Activated effector memory CD4-positive, alpha-beta T cell treated with Interleukin-2 at 50 U/mL for 16 hours (primary cell): ENCODE data around the gene KCNK5.

Source experiments
- DNase-seq: peaks from one replicate; pipeline ENCODE4 v3.0.0-alpha.2; 2020

Gene KCNK5

DNA sequence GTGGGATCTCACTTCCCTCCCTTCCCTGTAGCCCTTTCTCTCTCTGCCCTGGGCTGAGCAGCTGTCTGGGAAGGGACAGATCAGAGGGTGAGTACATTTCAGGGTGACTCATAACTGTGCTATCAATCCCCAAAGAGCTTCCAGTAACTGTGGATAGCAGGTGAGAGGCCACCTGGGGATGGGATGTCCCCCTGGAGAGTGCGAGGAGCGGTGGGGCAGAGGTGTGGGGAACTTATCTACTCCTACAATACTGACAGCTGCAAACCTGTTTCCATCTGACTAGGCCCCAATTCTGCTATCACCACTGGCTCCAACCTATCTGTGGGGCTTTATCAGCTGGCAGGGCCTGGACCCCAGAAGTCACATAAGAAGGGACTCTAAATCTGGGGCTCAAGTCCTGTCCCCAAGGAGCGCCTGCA lies 32.6 kb downstream of the KCNK5 start:
- no peak for DNase-seq

DNA sequence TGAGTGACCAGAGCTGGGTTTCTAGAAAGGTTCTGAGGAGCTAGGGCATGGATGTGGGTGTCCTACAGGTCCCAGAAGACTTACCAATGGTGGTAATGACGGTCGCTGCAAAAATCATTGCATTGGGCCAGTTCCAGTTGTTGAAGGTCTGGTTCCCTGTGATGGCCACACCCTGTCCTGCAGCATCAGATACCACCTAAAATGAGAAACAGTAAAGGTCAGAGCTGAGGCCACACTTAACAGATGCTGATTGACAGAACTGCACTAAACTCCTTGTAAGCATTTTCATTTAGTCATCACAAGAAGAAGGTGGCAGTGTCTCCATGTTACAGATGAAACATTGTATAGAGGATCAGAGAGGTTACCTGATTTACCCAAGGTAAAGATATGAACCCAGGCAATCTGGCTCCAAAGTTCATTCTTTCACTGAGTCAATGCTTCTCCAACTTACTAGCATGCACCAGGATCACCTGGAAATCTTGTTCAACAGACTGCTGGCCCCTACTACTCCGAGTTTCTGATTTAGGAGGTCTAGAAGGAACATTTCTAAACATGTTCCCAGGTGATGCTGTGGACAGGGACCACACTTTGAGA lies 33.4 kb downstream of the KCNK5 start:
- no peak for DNase-seq

DNA sequence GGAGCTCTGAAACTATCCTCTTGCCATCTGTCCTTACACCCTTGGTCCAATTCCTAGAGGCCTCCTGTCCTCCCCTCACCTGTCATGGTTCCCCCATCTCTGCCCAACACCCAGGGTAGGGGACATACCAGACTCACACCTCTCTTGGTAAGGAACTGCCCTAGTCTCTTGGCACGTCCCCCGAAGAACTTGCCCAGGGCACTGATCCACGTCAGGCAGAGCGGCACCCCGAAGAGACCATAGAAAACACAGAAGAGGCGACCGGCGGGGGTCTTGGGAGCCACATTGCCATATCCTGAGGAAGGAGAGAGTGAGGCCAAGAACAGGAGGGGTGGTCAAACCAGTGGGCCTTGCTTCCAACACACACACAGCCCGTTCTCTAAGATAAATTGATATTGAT lies 34.8 kb downstream of the KCNK5 start:
- DNase-seq: no peak

DNA sequence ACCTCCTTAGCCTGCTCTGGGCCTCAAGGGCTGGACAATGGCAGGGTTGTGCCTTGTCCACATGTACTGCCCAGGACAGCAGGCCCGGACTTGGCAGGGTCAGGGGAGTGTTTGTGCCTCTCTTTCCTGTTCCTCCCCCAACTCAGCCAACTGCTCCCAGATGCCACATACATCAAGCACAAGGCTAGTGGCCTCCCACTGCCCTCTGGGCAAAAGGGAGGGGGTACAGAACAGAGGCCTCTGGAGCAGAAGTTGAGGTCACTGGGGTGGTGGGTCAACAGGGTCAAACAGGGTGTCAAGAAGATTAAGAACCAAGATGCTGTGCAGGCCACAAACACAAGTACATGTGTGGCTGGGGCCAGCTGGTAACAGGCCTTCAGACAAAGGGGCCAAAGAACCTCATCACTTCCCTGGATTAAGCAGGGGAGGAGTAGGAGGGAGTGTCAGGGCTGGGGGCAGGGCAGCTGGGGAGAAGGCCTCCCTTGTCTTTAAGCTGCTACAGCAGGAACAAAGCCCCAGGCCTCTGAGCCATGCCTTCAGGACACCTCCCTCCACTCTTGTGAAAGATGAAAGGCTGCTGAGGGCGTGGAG lies 36.0 kb downstream of the KCNK5 start:
- no peak for DNase-seq

DNA sequence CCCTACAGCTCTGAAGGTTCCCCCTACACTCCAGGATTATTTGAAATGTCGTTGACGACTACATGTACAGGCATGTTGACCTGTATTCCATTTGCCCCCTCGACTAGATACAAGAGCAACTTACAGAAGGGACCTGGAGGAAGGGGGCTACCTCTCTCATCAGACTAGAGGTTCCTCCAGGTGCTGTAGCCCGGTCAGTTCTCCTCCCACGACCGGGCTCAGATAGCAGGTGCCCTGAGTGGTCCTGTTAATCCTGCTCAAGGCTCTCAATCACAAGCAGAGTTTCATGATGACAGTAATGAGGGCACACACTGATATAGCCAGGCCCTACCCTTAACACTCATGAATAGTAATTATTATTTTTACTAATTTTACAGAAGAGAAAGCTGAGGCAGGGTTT lies 36.5 kb downstream of the KCNK5 start:
- no peak for DNase-seq

DNA sequence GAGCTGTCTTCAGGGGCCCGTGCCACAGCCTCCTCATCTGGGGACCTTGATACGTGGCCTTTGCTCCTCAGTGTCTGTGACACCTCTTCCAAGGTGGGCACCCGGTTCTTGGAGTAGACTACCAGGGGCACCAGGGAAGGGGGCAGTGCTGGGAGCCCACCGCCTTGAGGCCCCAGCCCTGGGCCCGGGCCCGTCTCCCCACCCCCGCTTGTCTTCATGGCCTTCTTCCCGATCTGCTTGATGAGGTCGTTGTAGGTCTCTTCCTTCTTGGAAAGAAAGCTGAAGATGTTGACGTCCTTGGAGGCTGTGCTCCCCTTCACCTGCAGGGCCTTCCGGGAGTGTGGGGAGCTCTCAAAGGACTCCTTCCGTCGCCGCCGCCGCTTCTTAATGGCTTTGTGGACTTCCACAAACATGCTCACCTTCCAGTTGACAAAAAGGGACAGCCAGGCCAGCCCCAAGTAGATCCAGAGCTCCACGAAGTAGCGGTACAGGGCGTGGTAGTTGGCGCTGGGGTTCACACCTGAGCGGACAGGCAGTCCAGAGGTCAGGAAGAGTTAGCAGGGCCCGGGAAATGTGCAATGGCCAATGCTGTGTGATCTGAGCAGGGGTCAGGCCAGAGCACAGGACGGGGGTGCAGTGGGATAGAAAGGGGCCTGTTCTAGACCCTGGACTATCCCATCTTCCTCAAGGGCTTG lies 37.9 kb downstream of the KCNK5 start:
- DNase-seq: no peak

DNA sequence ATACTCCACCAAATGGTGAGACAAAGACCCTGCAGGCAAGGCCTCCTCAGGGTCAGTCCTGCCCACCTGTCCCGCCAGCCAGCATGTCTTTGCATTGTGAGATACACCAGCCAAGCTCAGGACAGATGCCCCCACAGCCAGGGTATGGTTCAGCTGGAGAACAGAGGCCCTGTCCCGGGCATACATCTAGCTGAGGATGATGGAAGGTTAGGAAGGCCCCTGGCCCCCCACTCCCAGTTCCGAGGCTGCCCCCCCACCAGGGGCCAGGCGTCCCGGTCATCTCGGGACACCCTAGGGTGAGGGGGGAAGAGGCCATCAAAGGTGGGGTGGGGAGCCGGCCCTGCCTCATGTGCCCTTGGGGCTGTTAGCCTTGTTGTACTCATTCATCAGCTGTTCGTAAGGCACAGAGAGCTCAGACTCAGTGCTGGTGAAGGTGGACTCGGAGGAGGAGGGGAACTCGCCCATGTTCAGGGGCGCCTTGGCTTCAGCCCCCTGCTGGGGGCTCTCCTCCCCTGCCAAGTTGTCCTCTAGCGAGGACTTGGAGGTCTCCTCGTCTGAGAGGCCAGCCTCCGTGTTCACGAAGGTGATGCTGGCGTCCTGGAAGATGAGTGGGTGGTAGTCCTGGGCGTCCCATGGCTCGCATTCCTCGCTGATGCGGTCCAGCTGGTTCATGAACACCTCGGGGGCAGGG lies 38.6 kb downstream of the KCNK5 start:
- DNase-seq: no peak

DNA sequence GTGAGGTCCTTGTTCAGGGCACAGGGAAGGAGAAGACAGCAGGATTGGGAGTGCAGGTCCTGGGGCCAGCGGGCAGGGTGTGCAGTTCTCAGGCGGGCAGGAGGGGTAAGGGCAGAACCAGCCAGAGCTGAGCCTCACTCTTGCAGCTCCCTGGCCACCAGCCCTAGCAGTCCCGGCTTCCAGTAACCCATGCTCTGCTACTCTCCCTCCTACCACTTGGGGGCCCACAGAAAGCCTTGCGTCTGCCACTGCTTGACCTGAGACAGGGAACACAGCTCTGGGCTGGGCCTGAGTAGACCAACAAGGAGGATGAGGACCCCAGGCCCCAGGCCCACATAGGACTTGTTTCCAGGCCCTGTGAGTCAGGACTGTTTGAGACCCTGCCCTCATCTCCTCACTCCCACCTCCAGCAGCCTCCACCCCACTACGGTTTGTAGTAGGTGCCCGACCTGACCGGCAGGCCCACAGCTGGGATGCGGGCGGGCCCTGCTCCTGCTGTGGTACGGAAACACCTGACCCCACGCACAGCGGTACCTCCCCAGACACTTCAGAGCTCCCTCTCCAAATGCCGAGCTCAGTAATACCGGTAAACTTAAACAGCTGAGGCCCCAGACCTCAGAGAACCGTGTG lies 39.2 kb downstream of the KCNK5 start:
- no peak for DNase-seq

DNA sequence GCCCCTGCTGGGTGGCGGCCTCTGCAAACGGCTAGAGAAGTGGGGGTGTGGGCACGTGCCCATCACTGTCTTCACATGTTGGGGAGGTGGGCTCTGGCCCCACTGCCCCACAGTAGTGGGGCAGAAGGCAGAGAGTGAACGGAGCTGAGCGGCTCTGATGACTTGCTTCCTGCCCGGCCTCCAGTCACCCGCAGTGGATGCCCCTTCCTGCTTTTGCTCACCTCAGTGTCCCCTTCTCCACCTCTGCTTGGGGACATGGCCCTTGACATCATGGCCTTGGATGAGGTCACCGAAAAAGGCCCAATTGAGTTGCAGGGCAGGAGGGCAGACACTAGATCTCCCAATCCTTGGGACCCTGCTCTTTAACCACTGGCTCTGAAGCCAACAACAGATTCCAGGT lies 40.1 kb downstream of the KCNK5 start:
- no peak for DNase-seq

DNA sequence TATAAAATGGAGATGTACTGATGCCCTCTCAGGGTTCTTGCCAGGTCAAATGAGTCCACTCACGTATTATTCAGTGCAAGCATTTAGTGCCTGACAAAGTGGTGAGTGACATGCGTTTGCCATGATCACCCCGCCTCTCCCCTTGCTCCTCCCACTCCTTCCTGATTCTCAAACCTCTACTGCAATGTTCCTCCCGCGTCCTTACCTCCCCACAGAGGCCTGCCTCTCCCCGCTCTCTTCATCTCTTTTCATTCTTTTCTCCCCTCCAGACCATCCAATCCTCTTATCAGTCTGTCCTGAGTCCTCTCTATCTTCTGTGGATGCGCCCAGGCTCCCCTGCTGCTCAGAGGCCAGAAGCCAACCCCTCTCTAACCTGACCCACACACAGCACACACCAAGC lies 40.7 kb downstream of the KCNK5 start:
- DNase-seq: no peak

DNA sequence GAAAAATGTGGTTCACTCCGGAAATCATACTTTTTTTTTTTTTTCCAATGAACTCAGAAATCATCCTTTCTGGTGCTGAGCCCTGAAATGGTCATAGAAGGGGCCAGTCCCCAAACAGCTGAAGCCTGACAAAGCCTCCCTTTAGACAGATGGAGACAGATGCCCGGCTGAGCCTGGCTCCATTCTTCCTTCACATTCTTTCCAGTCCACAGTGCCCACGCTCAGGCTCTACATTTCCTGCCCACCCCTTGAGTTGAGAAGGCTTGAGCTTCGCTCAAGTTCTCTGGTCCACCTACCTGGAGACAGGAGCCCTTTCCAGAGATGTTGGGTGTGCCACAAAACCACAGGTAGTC lies 41.2 kb downstream of the KCNK5 start:
- DNase-seq: no peak

DNA sequence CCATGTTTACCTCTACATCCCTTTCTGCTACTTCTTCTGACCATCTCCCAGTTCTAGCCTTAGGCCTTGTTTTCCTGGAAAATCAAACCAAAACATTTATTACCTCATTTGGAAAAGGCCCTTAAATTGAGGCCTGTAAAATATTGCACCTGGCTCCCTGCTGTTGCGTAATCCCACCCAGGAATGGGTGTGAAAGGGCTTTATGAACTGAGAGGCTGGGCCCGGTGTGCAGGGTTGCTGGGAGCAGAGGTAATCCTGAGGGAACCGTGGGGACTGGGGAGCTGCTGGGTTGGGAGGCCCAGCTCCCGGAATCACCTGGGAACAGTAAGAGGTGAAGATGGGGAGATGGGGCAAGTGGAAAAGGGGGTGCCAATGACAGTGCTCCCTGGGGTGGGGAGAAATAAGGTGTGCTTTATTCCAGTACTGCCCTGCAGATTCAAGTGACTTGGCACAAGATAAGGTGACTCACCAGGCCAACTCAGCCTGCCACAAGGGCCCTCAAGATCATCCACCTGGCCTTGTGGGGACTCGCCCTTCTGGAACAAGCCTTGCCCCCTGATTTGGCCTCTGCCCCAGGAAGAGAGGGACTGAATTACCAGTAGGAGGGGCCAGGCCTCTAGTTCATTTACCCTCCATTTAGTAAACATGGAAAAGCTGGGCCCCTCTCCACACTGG lies 44.2 kb downstream of the KCNK5 start:
- DNase-seq: no peak

DNA sequence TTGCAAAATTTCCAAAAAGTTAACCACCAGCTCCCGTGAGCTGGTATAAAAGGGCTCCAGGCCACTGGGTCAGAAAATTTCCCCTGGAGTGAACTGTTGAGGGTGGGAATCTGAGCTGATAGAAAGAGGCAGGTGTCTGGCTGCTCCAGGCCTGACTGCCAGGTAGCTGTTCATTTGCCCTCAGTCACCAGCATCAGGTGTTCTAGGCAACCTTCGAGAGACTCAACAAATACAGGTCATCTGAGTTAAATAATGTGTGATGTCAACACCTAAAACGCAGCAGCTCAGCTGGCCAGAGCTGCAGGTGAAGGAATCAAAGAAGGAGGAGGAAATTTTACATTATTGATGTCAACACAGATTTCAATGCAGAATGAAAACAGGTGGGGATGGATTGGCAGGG lies 46.7 kb downstream of the KCNK5 start:
- DNase-seq: no peak

DNA sequence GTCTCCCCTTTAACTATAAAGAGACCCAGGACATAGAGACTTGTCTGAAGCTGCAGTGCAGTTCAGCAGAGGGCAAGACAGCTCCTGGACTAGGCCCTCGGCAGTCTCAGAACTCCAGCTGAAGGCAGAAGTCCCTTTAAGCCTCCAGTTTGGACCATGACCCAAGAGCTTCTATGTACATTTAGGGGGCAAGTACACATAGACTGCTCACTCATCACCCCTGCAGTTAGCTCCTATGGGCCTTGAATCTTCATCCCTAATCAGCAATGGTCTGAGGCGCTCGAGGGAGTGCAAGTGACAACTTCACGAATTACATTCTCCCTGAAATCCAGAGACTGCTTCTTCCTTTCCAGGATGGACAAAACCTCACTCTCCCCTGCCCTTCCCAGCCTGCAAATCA lies 47.4 kb downstream of the KCNK5 start:
- no peak for DNase-seq

DNA sequence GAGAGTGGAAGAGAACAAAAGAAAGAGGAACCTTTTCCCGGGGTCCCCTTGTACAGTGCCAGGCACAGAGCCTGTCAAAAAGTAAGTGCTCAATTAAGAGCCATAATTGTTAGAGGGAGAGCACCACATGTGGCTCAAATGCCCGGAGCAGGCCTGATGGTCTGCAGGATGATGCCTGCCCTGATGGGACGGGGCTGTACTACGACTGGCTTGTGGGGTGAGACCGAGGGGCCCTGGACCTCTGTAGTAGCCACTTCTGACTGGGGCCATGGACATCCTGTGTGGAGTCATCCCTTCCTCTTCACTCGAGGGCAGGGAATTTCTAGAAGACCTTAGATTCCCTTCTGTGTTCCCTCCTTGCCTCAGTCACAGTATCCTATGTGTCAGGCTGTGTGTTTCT lies 47.9 kb downstream of the KCNK5 start:
- no peak for DNase-seq

DNA sequence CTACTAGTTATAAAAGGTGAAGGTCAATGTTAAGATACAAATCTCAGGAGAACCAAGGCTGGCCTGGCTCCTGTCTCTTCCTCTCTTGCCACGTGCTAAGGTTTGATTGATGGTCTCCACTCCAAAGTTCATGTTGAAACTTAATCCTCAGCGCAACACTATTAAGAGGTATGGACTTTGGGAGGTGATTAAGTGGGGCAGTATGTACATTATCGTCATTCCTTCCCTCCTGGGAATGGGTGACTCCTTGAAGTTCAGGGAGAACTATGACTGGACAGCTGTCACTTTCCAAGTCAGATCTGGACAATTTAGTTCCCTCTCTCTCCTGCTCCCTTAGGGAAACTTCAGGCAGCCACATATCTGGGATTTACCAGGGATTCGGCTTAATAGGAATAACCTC lies 50.5 kb downstream of the KCNK5 start:
- no peak for DNase-seq

DNA sequence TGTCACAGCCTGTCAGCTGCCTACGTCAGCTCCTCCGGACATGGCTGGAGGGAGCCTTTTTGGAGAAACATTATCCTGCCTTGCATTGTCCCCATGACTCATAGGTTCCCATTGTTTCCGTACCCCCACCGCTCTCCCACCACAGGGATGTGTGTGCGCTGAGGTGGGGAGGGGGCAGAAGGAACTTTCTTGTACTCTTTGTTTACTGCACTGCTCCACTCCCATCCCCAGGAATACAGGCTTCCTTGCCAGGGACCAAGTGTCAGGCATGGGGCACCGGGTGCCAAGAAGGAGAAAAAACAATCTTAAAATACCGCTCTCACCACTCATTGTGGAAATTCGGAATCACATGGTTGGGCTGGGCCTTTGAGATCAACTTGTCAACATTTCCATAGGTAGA lies 51.0 kb downstream of the KCNK5 start:
- DNase-seq: no peak

DNA sequence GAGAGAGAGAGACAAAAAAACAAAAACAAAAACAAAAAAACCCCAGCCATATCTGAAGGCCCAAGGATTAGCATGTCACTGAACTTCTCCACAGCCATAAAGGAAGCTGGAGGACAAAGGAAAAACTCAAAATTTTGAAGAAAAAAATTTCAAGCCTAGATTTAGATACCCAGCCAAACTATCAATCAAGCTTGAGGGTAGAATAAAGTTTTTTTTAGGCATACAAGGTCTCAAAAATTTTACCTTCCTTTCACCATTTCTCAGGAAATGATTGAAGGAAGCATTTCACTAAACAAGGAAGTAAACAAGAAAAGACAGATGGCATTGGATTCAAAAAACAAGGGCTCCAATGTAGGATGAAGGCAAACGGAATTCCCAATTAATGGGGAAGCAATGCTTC lies 52.1 kb downstream of the KCNK5 start:
- DNase-seq: no peak

DNA sequence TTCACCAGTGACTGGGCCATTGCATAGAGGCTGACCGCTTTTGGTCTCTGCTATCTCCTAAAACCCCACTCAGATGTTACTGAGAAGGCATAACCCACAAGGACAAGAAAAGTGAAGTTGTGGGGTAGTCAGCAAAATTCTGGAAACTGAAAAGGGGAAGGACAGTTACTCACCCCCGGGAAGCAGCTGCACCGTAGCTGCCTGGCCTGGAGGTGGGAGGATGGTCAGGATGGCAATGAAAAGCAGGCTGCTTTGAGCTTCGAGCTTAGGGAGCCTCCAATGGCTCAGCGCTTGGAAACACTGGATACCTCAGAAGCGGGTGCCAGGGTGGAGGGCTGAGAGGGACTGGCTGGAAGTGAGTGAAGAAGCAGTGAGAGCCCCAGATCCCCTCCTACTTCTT lies 56.0 kb downstream of the KCNK5 start:
- no peak for DNase-seq

DNA sequence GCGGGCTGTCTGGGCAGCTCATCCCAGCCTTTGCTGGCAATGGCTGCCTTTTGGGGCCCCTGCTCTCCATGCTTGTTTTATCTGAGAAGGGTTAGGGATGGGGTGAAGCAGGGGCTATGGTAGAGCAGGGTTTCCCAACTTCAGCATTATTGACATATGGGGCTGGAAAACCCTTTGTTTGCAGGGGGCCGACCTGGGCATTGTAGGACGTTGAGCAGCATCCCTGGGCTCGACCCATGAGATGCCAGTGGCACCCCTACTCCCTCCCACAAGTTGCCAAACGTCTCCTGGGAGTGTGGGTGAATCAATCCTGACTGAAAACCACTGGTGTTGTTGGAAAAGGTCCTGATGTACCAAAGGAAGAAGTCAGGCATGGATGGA lies 56.9 kb downstream of the KCNK5 start:
- DNase-seq: no peak

DNA sequence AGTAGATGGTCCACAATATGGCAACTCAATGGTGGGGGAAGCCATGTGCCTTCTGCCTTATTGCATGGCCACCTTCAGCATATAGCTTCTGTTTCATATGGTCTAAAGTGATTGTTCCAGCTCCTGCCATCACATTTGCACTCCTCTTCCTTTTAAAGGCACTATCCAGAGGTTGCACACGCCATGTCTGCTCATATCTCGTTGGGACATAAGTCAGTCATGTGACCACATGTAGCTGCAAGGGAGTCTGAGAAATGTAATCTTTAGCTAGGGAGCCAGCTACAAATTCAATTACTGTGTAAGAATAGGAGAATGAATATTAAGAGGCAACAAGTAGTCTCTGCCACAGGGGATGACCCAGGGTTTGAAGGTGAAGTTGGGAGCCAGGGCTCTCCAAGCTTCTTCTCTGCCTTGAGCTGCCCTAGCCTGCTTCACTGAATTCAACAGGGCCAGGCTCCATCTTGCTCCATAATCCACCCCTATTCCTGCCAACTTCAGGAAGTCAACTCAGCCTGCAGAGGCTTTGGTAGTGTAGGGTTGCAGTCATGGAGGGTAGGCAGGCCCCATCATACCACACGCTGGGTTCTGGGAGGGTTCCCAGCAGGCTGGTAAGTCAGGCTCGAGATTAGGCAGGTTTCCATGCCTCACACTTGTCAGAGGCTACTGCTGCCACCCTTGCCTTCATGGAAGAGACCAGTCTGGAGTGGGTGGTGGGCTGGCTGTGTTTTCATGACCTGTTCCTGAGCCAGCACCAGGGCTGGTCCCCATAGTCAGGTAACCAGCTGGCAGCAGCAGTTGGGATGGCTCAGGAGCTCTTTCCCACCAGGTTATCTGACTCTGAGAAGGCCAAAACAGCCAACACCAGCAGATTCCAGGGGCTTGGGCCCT lies 57.5 kb downstream of the KCNK5 start:
- no peak for DNase-seq

DNA sequence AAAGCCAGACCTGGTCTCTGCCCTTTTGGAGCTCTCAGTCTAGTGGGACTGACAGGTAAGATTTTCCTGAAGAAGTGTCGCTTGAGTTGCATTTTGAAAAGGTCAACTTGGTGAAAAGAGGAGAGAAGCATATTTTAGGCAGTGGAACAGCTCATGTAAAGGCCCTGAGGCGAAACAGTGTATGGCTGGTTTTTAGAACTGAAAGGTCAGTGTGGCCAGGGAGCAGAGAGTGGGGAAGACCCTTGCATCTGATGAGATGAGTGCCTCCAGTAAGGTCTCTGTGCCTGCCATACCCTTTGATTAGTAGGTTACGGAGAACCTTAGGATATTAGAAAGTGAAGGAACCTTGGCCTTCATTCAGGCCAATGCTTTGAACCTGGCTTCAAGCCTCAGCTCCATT lies 58.4 kb downstream of the KCNK5 start:
- no peak for DNase-seq
